HUES6 (cell line): ENCODE results near the gene GALK2.
A peak's percentile ranks its signal among the peaks of the same experiment; 100 is the strongest.

Experiments
- H3K27ac ChIP-seq: 2 replicates; pipeline ENCODE4 v1.7.0; 2013; ENCODE audit warnings: low read depth, mild to moderate bottlenecking, low read length, inconsistent platforms
- H3K27me3 ChIP-seq: 2 replicates; pipeline ENCODE4 v1.6.1; 2013; ENCODE audit warnings: low read length; ENCODE audit not compliant: control insufficient read depth, insufficient read depth
- H3K36me3 ChIP-seq: 2 replicates; pipeline ENCODE4 v1.6.1; 2013; ENCODE audit warnings: low read length; ENCODE audit not compliant: control insufficient read depth, insufficient read depth
- H3K4me1 ChIP-seq: 2 replicates; pipeline ENCODE4 v1.6.1; 2013; ENCODE audit warnings: low read length; ENCODE audit not compliant: control insufficient read depth, insufficient read depth
- H3K4me3 ChIP-seq: 2 replicates; pipeline ENCODE4 v1.5.1; 2013; ENCODE audit warnings: low read depth, low read length
- H3K9ac ChIP-seq: one replicate; pipeline ENCODE4 v1.6.1; 2013; ENCODE audit warnings: mild to moderate bottlenecking, low read length
- H3K9me3 ChIP-seq: 2 replicates; pipeline ENCODE4 v1.6.1; 2013; ENCODE audit warnings: low read depth, low read length; ENCODE audit not compliant: control insufficient read depth, insufficient read depth

The GALK2 gene

GRCh38 chr15:49169880-49170597 lies at the start of gene GALK2:
TSS of gene GALK2 (plus strand) at chr15:49170247. CDS start at chr15:49170323, 76 bp downstream.
- peaks cover 4% of the 10 kb centered on the region; the same call in 1 of the 2 replicates for H3K27me3 ChIP-seq
- H3K4me3 ChIP-seq = peak within 1 kb of the TSS; percentile 81
- H3K36me3 ChIP-seq = no peaks in the 10 kb centered on the region
- H3K27ac ChIP-seq = no peak within 1 kb of the TSS
- peak within 1 kb of the TSS; percentile 75 for H3K9ac ChIP-seq
- peaks cover 4% of the 10 kb centered on the region; the same call in 1 of the 2 replicates for H3K9me3 ChIP-seq
- no peaks in the 10 kb centered on the region for H3K4me1 ChIP-seq

- Histone ChIP-seq H3K4me1 (no peaks in the 10 kb centered on the region; the same call in 1 of the 2 replicates), H3K36me3 (peaks cover 7% of the 10 kb centered on the region), H3K9me3 (no peaks in the 10 kb centered on the region), H3K27me3 (no peaks in the 10 kb centered on the region), H3K4me3 (no peak overlapping the region), H3K9ac (no peak overlapping the region), H3K27ac (no peak overlapping the region)
Observed at GRCh38 chr15:49120832-49121231, 49.2 kb upstream of the GALK2 start.

- H3K4me3 ChIP-seq = no peak overlapping the region
- no peak overlapping the region for H3K9ac ChIP-seq
- H3K9me3 ChIP-seq = no peaks in the 10 kb centered on the region
- H3K27me3 ChIP-seq = no peaks in the 10 kb centered on the region
- H3K36me3 ChIP-seq = peaks cover 10% of the 10 kb centered on the region
- no peak overlapping the region for H3K27ac ChIP-seq
- H3K4me1 ChIP-seq = no peaks in the 10 kb centered on the region; the same call in 1 of the 2 replicates
Observed at GRCh38 chr15:49121901-49122300, 48.1 kb upstream of the GALK2 start.

- no peak overlapping the region for H3K27ac ChIP-seq
- H3K27me3 ChIP-seq = no peaks in the 10 kb centered on the region
- H3K4me1 ChIP-seq = no peaks in the 10 kb centered on the region; the same call in 1 of the 2 replicates
- peaks cover 17% of the 10 kb centered on the region for H3K36me3 ChIP-seq
- H3K9me3 ChIP-seq = no peaks in the 10 kb centered on the region
- H3K4me3 ChIP-seq = no peak overlapping the region
- no peak overlapping the region for H3K9ac ChIP-seq
Observed at GRCh38 chr15:49122541-49123062, 47.4 kb upstream of the GALK2 start.

- no peaks in the 10 kb centered on the region; the same call in 1 of the 2 replicates for H3K4me1 ChIP-seq
- no peaks in the 10 kb centered on the region for H3K9me3 ChIP-seq
- peaks cover 34% of the 10 kb centered on the region for H3K36me3 ChIP-seq
- H3K27me3 ChIP-seq = no peaks in the 10 kb centered on the region
- H3K9ac ChIP-seq = no peak overlapping the region
- no peak overlapping the region for H3K4me3 ChIP-seq
- no peak overlapping the region; the same call in 1 of the 2 replicates for H3K27ac ChIP-seq
Observed at GRCh38 chr15:49124371-49124770, 45.7 kb upstream of the GALK2 start.

- no peaks in the 10 kb centered on the region for H3K27me3 ChIP-seq
- no peak overlapping the region for H3K27ac ChIP-seq
- no peak overlapping the region for H3K9ac ChIP-seq
- H3K4me1 ChIP-seq = no peaks in the 10 kb centered on the region
- H3K9me3 ChIP-seq = no peaks in the 10 kb centered on the region
- H3K4me3 ChIP-seq = no peak overlapping the region
- peaks cover 95% of the 10 kb centered on the region for H3K36me3 ChIP-seq
Observed at GRCh38 chr15:49131403-49131802, 38.6 kb upstream of the GALK2 start.

GRCh38 chr15:49134683-49135341 lies 35.2 kb upstream of the GALK2 start:
- Histone ChIP-seq H3K27ac (no peak overlapping the region), H3K27me3 (no peaks in the 10 kb centered on the region), H3K4me1 (no peaks in the 10 kb centered on the region), H3K36me3 (peaks cover 96% of the 10 kb centered on the region), H3K4me3 (no peak overlapping the region), H3K9me3 (no peaks in the 10 kb centered on the region), H3K9ac (no peak overlapping the region)

- H3K36me3 ChIP-seq = peaks cover 93% of the 10 kb centered on the region
- H3K4me1 ChIP-seq = no peaks in the 10 kb centered on the region
- no peaks in the 10 kb centered on the region for H3K9me3 ChIP-seq
- no peak overlapping the region for H3K27ac ChIP-seq
- H3K4me3 ChIP-seq = no peak overlapping the region
- H3K27me3 ChIP-seq = no peaks in the 10 kb centered on the region
- no peak overlapping the region for H3K9ac ChIP-seq
Observed at GRCh38 chr15:49135342-49135857, 34.6 kb upstream of the GALK2 start.

- no peak overlapping the region for H3K4me3 ChIP-seq
- H3K9ac ChIP-seq = no peak overlapping the region
- H3K9me3 ChIP-seq = no peaks in the 10 kb centered on the region
- no peaks in the 10 kb centered on the region for H3K27me3 ChIP-seq
- no peaks in the 10 kb centered on the region for H3K4me1 ChIP-seq
- peaks cover 94% of the 10 kb centered on the region for H3K36me3 ChIP-seq
- no peak overlapping the region for H3K27ac ChIP-seq
Observed at GRCh38 chr15:49135911-49136310, 34.1 kb upstream of the GALK2 start.

GRCh38 chr15:49137861-49138260 lies 32.2 kb upstream of the GALK2 start:
- H3K27me3 ChIP-seq = no peaks in the 10 kb centered on the region
- no peaks in the 10 kb centered on the region for H3K4me1 ChIP-seq
- no peak overlapping the region for H3K9ac ChIP-seq
- no peaks in the 10 kb centered on the region for H3K9me3 ChIP-seq
- H3K27ac ChIP-seq = no peak overlapping the region
- H3K4me3 ChIP-seq = no peak overlapping the region
- peaks cover 95% of the 10 kb centered on the region for H3K36me3 ChIP-seq
